GM13977 (cell line): ENCODE measurements around the gene SIDT2.

Experiments
- DNase-seq: peaks from one replicate; pipeline ENCODE4 v3.0.0; 2012; ENCODE audit warnings: low spot score
- CTCF ChIP-seq: IDR thresholded peaks from 2 replicates; pipeline ENCODE4 v1.5.1; 2012; ENCODE audit warnings: mild to moderate bottlenecking, control low read depth; ENCODE audit not compliant: insufficient read depth; ENCODE audit errors: extremely low read depth, missing control alignments
- in situ Hi-C: fragments of 300-500 bp; cut with MboI; formaldehyde crosslinking; loops from one replicate; pipeline ENCODE4 v1.12.0; 2022; ENCODE audit warnings: low sequenced_read_pairs, low pct_unique_long_range_greater_than_20kb, mixed read lengths, inconsistent platforms; ENCODE audit not compliant: unreplicated experiment

Gene SIDT2

GRCh38 chr11:117183724-117184349 is 5.3 kb downstream of the SIDT2 start:
- in situ Hi-C loops = no loop called here
- no peak for DNase-seq
- no peak for TF ChIP-seq CTCF

- DNase-seq = peak; percentile 65
- no peak for TF ChIP-seq CTCF
- in situ Hi-C loops = no loop called here
Observed at GRCh38 chr11:117185736-117186430, 7.3 kb downstream of the SIDT2 start.

GRCh38 chr11:117186431-117186761 is 7.9 kb downstream of the SIDT2 start:
- peak; percentile 13 for DNase-seq
- TF ChIP-seq CTCF = no peak
- in situ Hi-C loops = no loop called here

- peak; percentile 14 for DNase-seq
- in situ Hi-C loops = no loop called here
- no peak for TF ChIP-seq CTCF
Observed at GRCh38 chr11:117187007-117187406, 8.5 kb downstream of the SIDT2 start.

- in situ Hi-C loops = no loop called here
- peak; percentile 7 for DNase-seq
- TF ChIP-seq CTCF = no peak
Observed at GRCh38 chr11:117187428-117187798, 8.9 kb downstream of the SIDT2 start.

GRCh38 chr11:117187799-117188481 is 9.4 kb downstream of the SIDT2 start:
- in situ Hi-C loops = no loop called here
- DNase-seq = peak; percentile 20
- no peak for TF ChIP-seq CTCF
